PC-3 (cell line): ENCODE results near the gene IQCE.

Experiments
- EZH2 ChIP-seq: fragments of 300-600 bp; sonication (generic); IDR thresholded peaks from one replicate; pipeline ENCODE4 v1.6.1; 2017; ENCODE audit warnings: antibody characterized with exemption, mild to moderate bottlenecking, low read length; ENCODE audit not compliant: unreplicated experiment
- EZH2phosphoT487 ChIP-seq: fragments of 300-600 bp; sonication (generic); IDR thresholded peaks from 2 replicates; pipeline ENCODE4 v1.6.1; 2018; ENCODE audit warnings: mild to moderate bottlenecking, antibody characterized with exemption, low read length, borderline replicate concordance
- TF ChIP-seq, protein P1 (sequence below): fragments of 300-600 bp; sonication (generic); conservative IDR thresholded peaks from 2 replicates; pipeline ENCODE4 v1.5.1; 2017; ENCODE audit warnings: antibody characterized with exemption, low read depth, mild to moderate bottlenecking, low read length

DNA sequence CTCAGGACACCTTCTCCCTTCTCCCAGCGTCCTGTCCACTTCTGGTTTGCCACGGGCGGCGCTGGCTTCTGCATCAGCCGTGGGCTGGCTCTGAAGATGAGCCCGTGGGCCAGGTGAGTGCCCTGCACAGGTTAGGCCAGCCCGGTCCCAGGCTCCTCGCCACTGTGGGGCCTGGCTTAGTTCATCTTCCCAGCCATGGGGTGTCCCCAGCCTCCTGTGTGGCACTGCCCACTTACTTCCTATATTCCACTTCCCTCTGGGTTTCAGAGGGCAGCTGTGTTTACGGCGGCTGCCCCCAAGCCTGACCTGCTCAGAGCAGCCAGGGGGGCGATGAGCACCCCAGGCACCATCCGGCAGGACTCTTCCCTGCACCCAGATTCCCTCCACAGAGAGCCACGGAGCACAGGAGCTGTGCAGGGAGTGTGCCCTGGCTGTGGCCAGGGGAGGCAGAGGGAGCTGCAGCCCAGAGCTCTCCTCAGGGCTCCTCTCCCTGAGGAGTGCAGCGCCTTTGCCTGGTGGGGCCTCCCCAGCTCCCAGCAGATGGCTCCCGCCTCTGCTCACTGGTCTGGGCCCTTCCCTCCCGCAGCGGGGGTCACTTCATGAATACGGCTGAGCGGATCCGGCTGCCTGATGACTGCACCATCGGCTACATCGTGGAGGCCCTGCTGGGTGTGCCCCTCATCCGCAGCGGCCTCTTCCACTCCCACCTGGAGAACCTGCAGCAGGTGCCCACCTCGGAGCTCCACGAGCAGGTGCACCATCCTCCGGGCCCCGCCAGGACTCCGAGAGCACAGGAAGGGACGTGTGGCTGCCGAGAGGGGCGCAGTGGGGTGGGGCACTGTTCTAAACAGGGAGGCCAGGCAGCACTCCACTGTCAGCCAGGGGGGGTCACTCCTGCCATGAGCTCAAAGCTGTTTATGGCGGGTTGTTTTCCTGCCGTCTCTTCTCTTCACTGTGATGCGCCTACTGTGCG is 32.8 kb upstream of the IQCE start:
- TF ChIP-seq, protein P1, sequence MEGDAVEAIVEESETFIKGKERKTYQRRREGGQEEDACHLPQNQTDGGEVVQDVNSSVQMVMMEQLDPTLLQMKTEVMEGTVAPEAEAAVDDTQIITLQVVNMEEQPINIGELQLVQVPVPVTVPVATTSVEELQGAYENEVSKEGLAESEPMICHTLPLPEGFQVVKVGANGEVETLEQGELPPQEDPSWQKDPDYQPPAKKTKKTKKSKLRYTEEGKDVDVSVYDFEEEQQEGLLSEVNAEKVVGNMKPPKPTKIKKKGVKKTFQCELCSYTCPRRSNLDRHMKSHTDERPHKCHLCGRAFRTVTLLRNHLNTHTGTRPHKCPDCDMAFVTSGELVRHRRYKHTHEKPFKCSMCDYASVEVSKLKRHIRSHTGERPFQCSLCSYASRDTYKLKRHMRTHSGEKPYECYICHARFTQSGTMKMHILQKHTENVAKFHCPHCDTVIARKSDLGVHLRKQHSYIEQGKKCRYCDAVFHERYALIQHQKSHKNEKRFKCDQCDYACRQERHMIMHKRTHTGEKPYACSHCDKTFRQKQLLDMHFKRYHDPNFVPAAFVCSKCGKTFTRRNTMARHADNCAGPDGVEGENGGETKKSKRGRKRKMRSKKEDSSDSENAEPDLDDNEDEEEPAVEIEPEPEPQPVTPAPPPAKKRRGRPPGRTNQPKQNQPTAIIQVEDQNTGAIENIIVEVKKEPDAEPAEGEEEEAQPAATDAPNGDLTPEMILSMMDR: no peak
- no peak for TF ChIP-seq EZH2
- no peak for TF ChIP-seq EZH2phosphoT487
